Sciatic nerve (tissue), 2 donors: ENCODE results near the gene SERPINF2. TPM values are rescaled to one million over a fixed set of nuclear protein-coding genes. Genes with fewer than 3 reads are reported as not detected.
"Not testable (repeated sequence)": the region's sequence is repeated elsewhere in the genome, so short reads cannot be mapped to it uniquely, and the experiment has no call there.

Experiments
- ATAC-seq: fragments of 200-7000 bp; cut with Tn5 transposase; one replicate; pipeline ENCODE4 v1.9.1; 2020; ENCODE audit warnings: mild to moderate bottlenecking, moderate library complexity
- DNase-seq: peaks from one replicate; pipeline ENCODE4 v3.0.0-alpha.2; 2020; ENCODE audit warnings: low spot score
- intact Hi-C: fragments of 100-400 bp; cut with DNase I; formaldehyde crosslinking; loops from one replicate; pipeline ENCODE4 v1.14.2; 2022
- total RNA-seq: library from RNA; stranded (reverse); fragmentation: NEBNext Ultra II Directional; extraction: Animal tissue kit (Norgen Biotek cat#: 25700); gene quantifications from one replicate; pipeline ENCODE4 v1.2.1, GENCODE V29; 2021
- donor health status: DM: no; HTN: no; CAD: no.
- donor health status: DM: no; HTN: no; CAD: no.

The SERPINF2 gene
- total RNA-seq, 1 donor from 2014 or later: 3.2 TPM

GRCh38 chr17:1714980-1715802 lies 27.5 kb upstream of the SERPINF2 start:
- ATAC-seq (peak; percentile 59), DNase-seq (peak; percentile 91)
- intact Hi-C loops: no loop called here

- intact Hi-C loops: no loop called here
- no peak for DNase-seq
- ATAC-seq: no peak
Measured at GRCh38 chr17:1715803-1716075, 26.9 kb upstream of the SERPINF2 start.

GRCh38 chr17:1716076-1716911 lies 26.4 kb upstream of the SERPINF2 start:
- peak; percentile 100 for DNase-seq
- intact Hi-C loops: no loop called here
- ATAC-seq: peak; percentile 85

GRCh38 chr17:1716912-1717695 lies 25.6 kb upstream of the SERPINF2 start:
- intact Hi-C loops: no loop called here
- ATAC-seq: peak; percentile 67
- peak; percentile 91 for DNase-seq

DNA sequence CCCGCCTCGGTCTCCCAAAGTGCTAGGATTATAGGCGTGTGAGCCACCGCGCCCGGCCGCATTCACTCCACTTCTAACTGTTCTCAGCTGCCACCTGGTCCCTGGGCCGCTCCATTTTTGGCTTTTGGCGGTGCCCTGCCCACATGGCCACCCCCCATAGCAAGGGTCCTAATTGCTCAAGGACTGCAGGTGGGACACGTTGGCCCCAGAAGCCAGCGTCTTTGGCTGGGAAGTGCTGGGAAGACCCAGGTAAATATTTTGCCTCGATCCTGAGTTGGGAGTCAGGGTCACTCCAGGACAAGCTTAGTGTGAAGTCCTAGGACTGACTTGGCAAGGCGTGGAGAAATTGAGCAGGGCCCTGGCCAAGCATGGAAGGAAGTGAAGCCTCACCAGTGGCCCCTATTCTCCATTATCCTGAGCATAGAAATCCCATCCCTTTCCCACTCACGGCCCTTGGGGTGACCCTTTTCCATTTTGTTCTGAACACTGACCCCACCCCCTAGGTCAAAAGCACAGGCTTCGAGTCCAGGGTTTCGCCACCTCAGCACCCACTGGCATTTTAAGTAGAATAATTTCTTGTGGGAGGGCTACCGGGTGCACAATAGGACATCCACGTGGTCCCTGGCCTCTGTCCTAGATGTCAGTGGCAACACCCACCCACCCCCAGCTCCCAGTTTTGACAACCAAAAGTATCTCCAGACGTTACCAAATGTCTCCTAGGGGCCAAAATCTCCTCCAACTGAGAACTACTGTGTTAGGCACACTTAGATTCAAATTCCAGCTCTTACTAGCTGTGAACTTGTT lies 24.1 kb upstream of the SERPINF2 start:
- intact Hi-C loops: no loop called here
- peak; percentile 58 for DNase-seq
- ATAC-seq: no peak

DNA sequence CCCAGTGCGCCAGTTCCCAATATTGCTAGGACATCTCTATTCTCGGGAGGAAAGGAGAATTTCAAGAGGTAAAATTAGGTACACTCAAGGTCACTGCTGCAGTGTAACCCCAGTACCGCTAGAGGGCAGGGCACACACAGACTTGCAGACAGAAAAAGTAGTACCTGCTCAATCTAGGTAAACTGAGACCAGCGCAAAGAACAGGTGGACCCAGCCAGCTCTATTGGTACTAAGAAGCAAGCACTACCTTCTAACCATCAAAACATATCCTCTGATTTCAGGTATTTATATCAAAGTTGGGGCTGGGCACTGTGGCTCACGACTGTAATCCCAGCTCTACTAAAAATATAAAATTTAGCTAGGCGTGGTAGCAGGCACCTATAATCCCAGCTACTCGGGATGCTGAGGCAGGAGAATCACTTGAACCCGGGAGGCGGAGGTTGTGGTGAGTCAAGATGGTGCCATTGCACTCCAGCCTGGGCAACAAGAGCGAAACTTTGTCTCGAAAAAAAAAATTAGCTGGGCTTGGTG lies 21.8 kb upstream of the SERPINF2 start:
- intact Hi-C loops: loop anchor here (10.0 kb wide), 2 partner anchors 64 to 146 kb away; no protein-coding TSS in a partner anchor
- DNase-seq: peak; percentile 80
- ATAC-seq: no peak

- intact Hi-C loops: loop anchor here (10.0 kb wide), 2 partner anchors 63 to 147 kb away; no protein-coding TSS in a partner anchor
- DNase-seq, ATAC-seq: not testable (repeated sequence)
Measured at GRCh38 chr17:1722022-1722421, 20.6 kb upstream of the SERPINF2 start.

DNA sequence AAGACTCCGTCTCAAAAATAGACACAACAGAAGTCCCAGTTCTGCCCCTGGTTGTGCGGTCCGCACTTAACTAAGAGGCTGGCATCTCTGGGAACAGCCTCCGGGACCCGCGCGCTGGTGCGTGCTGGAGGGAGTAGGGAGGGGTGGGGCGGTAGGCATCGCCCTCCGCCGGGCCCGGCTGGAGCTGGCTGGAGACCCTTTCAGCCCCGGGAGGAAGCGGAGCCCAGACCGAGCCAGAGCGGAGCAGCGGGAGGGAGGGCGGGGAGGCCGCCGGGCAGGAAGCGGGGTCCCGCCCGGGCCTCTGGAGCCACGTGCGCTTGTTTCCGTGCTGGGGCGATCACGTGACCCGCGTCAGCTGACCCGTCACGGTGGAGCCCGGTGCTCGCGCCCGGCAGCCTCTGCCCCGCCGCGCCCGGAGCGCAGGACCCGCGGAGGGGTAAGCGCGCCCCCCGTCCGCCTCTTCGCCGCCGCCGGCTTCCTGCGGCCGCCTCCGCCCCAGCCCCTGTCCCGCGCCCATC lies 18.3 kb upstream of the SERPINF2 start, which contains the start of gene WDR81:
WDR81 (plus strand) TSS at position 354 of the 518 bp plus-strand sequence. CDS start 256 bp downstream, outside the sequence.
- intact Hi-C loops: loop anchor here (10.0 kb wide), 2 partner anchors 60 to 150 kb away; no protein-coding TSS in a partner anchor
- DNase-seq (peak; percentile 97), ATAC-seq (peak; percentile 85)

- DNase-seq: no peak
- intact Hi-C loops: loop anchor here (10.0 kb wide), 2 partner anchors 60 to 150 kb away; no protein-coding TSS in a partner anchor
- peak; percentile 1 for ATAC-seq
Measured at GRCh38 chr17:1724869-1725641, 17.6 kb upstream of the SERPINF2 start.

- intact Hi-C loops: loop anchor here (10.0 kb wide), 2 partner anchors 59 to 151 kb away; no protein-coding TSS in a partner anchor
- no peak for ATAC-seq
- DNase-seq: no peak
Measured at GRCh38 chr17:1725642-1726511, 16.8 kb upstream of the SERPINF2 start.

DNA sequence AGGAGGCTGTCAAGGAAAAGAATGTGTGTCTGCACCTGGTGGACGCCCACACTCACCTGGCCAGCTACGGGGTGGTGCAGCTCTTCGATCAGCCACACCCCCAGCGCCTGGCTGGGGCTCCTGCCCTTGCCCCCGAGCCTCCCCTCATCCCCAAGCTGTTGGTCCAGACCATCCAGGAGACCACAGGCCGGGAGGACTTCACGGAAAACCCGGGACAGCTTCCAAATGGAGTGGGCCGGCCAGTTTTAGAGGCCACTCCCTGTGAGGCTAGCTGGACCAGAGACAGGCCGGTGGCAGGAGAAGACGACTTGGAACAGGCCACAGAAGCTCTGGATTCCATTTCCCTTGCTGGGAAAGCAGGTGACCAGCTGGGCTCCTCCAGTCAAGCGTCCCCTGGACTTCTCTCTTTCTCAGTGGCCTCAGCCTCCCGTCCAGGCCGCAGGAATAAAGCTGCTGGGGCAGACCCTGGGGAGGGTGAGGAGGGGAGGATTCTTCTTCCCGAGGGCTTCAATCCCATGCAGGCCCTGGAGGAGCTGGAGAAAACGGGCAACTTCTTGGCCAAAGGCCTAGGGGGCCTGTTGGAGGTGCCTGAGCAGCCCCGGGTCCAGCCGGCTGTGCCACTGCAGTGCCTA lies 15.9 kb upstream of the SERPINF2 start:
- ATAC-seq: no peak
- DNase-seq: no peak
- intact Hi-C loops: loop anchor here (10.0 kb wide), 2 partner anchors 58 to 152 kb away; no protein-coding TSS in a partner anchor

- ATAC-seq (no peak), DNase-seq (no peak)
- intact Hi-C loops: loop anchor here (10.0 kb wide), 2 partner anchors 57 to 153 kb away; no protein-coding TSS in a partner anchor
Measured at GRCh38 chr17:1727258-1727789, 15.3 kb upstream of the SERPINF2 start.

DNA sequence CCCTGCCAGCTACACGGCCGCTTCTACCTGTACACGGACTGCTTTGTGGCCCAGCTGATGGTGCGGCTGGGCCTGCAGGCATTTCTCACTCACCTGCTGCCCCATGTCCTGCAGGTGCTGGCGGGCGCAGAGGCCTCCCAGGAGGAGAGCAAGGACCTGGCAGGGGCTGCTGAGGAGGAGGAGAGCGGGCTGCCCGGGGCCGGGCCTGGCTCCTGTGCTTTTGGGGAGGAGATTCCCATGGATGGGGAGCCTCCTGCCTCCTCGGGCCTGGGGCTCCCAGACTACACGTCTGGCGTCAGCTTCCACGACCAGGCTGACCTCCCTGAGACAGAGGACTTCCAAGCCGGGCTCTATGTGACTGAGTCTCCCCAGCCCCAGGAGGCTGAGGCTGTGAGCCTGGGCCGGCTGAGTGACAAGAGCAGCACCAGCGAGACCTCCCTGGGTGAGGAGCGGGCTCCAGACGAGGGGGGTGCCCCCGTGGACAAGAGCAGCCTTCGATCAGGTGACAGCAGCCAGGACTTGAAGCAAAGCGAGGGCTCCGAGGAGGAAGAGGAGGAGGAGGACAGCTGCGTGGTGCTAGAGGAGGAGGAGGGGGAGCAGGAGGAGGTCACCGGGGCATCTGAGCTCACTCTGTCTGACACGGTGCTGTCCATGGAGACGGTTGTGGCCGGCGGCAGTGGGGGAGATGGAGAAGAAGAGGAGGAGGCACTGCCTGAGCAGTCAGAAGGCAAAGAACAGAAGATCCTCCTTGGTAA lies 14.6 kb upstream of the SERPINF2 start:
- intact Hi-C loops: loop anchor here (10.0 kb wide), 2 partner anchors 57 to 153 kb away; no protein-coding TSS in a partner anchor
- no peak for ATAC-seq
- no peak for DNase-seq

- ATAC-seq: peak; percentile 47
- intact Hi-C loops: loop anchor here (10.0 kb wide), 2 partner anchors 55 to 155 kb away; no protein-coding TSS in a partner anchor
Measured at GRCh38 chr17:1729966-1730325, 12.7 kb upstream of the SERPINF2 start.

More at GRCh38 chr17:1729966-1730325, 12.7 kb upstream of the SERPINF2 start:
- no peak for DNase-seq
